Uterus (tissue), 4 donors: ENCODE results near the gene TCEA2. TPM values are rescaled to one million over a fixed set of nuclear protein-coding genes. Genes with fewer than 3 reads are reported as not detected.

ENCODE experiments used
- DNase-seq, 2 donors: peaks; one replicate each; pipeline ENCODE4 v3.0.0-alpha.2; 2019 to 2020
- H3K27ac ChIP-seq, 2 donors: fragments of 200-600 bp; sonication (generic); 1 replicate in 1 of 2; 2 replicates in 1 of 2; pipeline ENCODE4 v1.5.1; 2016 to 2018
- H3K27me3 ChIP-seq, 2 donors: fragments of 200-600 bp; sonication (generic); one replicate each; pipeline ENCODE4 v1.5.1; 2018 to 2019; ENCODE audit warnings: control low read depth in 1 of 2
- H3K36me3 ChIP-seq, 2 donors: fragments of 200-600 bp; sonication (generic); one replicate each; pipeline ENCODE4 v1.5.1; 2019; ENCODE audit warnings: control low read depth in 1 of 2
- H3K4me1 ChIP-seq, 2 donors: fragments of 200-600 bp; sonication (generic); one replicate each; pipeline ENCODE4 v1.5.1; 2018 to 2019; ENCODE audit warnings: control low read depth in 1 of 2
- H3K4me3 ChIP-seq, 2 donors: fragments of 200-600 bp; sonication (generic); 1 replicate in 1 of 2; 2 replicates in 1 of 2; pipeline ENCODE4 v1.5.1; 2018 to 2019; ENCODE audit warnings: mild to moderate bottlenecking in 1 of 2
- H3K9me3 ChIP-seq, 2 donors: fragments of 200-600 bp; sonication (generic); one replicate each; pipeline ENCODE4 v1.5.1; 2019; ENCODE audit warnings: control low read depth in 1 of 2
- POLR2A ChIP-seq, 2 donors: fragments of 450-650 bp; IDR thresholded peaks; one replicate each; pipeline ENCODE4 v1.6.1; 2016; ENCODE audit warnings: antibody characterized with exemption in 2 of 2, mild to moderate bottlenecking in 1 of 2, moderate library complexity in 1 of 2
- intact Hi-C: fragments of 100-400 bp; cut with DNase I; formaldehyde crosslinking; loops from one replicate; pipeline ENCODE4 v1.15.1; 2023; ENCODE audit warnings: low total_unique reads
- total RNA-seq, 4 donors: library from RNA; depleted of rRNA in 3 of 4; stranded (reverse); fragments of >200 nt in 3 of 4; gene quantifications; one replicate each; pipeline versions ENCODE4 v1.1.0 to v1.2.4, GENCODE V29; 2014 to 2023
- TF ChIP-seq, protein P1 (sequence below), 4 experiments: fragments of 200-600 bp in 2 of 4; fragments of 450-650 bp in 2 of 4; sonication (generic) in 2 of 4; IDR thresholded peaks; one replicate each; pipeline ENCODE4 v1.5.1; 2016 to 2019; ENCODE audit warnings: antibody characterized with exemption in 4 of 4, mild to moderate bottlenecking in 2 of 4, moderate library complexity in 1 of 4
- donor health status: DM: yes; HTN: yes; CAD: no.

The TCEA2 gene
- total RNA-seq, 4 donors from 2014 or later: 21.5 to 75.4 (median 27.2) TPM

DNA sequence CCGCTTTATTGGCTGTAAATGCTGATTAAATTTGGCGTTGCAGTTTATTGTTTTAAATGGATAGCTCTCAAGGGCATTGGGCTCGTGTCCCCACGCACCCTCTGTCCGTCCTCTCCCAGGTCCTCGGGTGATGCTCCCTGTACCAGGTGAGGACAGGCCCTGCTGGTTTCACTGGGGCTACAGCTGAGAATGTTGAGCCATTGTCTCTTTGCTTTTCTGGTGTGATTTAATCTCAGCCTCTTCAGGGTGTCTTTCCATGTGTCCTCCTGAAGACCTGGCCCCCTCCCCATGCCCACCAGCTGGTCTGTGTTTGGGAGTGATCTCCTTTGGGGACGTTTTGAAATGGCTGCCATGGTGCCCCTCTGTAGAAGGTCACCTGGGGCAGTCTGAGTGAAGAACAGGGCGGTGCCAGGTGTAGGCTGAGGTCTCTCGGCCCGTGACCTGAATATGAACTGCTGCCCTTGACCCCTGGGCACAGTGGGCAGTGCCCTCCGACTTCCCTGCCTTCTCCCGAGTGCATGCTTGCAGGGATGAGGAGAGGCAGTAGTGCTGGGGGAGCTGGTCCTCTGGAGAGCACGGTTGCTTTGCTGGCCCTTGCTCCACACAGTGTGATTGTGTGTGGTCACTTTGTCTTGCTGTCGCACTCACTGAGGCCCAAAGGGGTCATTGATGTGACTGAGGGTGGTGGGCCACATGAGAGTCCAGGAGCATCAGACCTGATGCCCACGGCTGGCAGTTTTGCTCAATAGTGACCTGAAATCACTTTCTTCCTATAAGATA is 39.4 kb upstream of the TCEA2 start:
- TF ChIP-seq, protein P1, sequence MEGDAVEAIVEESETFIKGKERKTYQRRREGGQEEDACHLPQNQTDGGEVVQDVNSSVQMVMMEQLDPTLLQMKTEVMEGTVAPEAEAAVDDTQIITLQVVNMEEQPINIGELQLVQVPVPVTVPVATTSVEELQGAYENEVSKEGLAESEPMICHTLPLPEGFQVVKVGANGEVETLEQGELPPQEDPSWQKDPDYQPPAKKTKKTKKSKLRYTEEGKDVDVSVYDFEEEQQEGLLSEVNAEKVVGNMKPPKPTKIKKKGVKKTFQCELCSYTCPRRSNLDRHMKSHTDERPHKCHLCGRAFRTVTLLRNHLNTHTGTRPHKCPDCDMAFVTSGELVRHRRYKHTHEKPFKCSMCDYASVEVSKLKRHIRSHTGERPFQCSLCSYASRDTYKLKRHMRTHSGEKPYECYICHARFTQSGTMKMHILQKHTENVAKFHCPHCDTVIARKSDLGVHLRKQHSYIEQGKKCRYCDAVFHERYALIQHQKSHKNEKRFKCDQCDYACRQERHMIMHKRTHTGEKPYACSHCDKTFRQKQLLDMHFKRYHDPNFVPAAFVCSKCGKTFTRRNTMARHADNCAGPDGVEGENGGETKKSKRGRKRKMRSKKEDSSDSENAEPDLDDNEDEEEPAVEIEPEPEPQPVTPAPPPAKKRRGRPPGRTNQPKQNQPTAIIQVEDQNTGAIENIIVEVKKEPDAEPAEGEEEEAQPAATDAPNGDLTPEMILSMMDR (IDR thresholded peaks at IDR 0.05): no peak
- TF ChIP-seq POLR2A (IDR thresholded peaks at IDR 0.05): no peak
- Histone ChIP-seq H3K36me3 (no peaks in the 10 kb centered on the region), H3K4me1 (no peaks in the 10 kb centered on the region), H3K4me3 (no peak overlapping the region), H3K27ac (no peak overlapping the region), H3K9me3 (no peaks in the 10 kb centered on the region), H3K27me3 (no peaks in the 10 kb centered on the region)
- DNase-seq: no peak
- intact Hi-C loops: no loop called here

DNA sequence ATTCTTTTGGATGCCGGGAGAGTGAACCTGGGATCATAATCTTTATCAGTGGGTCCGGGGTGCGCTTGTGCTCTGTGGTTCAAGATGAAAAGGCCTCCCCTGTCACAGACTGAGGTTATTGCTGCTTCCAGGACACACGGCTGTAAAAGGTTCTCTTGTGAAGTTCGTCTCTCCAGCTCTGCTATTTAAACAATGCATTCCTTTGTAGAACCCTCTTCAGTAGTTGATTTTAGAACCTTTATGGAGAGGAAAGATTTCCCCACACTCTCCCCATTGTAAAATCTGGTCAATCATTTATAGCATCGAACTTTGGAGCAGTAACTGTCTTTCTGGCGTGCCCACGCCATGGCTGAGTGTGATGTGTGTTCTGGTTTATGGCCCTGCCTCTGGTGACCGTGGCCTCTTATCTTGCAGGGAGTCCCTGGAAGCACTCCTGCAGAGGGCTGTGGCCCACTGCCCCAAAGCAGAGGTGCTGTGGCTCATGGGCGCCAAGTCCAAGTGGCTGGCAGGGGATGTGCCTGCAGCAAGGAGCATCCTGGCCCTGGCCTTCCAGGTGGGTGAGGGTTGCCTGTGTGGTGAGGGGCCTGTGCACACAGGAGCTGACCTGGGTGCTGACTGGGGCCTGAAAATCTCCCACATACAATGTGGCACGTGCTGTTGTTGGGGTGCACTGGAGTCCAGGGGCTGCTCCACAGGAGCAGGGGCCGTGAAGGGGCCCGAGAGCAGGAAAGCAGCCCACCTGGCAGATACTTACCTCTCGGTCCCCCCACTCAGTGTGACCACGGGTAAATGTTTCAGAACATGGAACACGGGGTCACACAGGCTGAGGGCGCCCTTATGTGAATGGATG is 38.6 kb upstream of the TCEA2 start:
- Histone ChIP-seq H3K36me3 (no peaks in the 10 kb centered on the region), H3K4me1 (no peaks in the 10 kb centered on the region), H3K27me3 (no peaks in the 10 kb centered on the region), H3K9me3 (no peaks in the 10 kb centered on the region), H3K27ac (no peak overlapping the region), H3K4me3 (no peak overlapping the region)
- DNase-seq: no peak
- TF ChIP-seq POLR2A (IDR thresholded peaks at IDR 0.05): no peak
- TF ChIP-seq, protein P1 (IDR thresholded peaks at IDR 0.05): no peak
- intact Hi-C loops: no loop called here

DNA sequence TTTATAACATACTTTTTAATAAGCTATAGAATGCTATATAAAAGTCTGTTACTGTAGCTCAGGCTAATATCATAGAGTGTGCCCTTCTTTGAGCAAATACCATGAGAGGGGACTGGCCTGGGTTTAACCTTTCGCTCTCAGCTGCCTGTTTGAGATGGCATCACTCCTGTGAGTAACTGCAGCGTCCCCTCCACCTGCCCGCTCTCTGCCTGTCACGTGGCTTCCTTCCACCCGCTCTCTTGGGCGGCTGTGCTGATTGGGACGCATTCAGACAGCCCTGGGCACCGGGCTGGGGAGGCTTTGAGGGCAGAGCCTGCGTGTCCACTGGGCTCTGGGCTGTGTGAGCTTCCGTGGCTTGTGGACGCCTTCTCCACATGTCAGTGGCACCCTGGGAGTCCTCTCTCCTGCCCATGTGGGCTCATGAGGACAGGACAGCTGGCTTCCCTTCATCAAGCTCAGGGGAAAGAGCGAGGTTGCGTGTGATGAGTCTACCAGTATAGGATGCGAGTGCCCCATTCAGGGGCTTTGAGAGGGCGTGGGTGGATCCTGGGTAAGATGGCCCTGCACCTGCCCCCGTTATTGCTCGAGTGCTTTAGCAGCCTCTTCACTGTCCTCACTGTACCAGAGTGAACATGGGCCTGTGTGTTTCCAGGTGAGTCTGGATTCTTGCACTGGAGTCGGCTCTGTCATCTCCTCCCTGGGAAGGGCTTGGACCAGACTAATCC is 37.7 kb upstream of the TCEA2 start:
- Histone ChIP-seq H3K27me3 (no peaks in the 10 kb centered on the region), H3K4me3 (no peak overlapping the region), H3K27ac (no peak overlapping the region), H3K4me1 (no peaks in the 10 kb centered on the region), H3K9me3 (no peaks in the 10 kb centered on the region), H3K36me3 (no peaks in the 10 kb centered on the region)
- DNase-seq: no peak
- TF ChIP-seq, protein P1 (IDR thresholded peaks at IDR 0.05): no peak
- TF ChIP-seq POLR2A (IDR thresholded peaks at IDR 0.05): no peak
- intact Hi-C loops: no loop called here

DNA sequence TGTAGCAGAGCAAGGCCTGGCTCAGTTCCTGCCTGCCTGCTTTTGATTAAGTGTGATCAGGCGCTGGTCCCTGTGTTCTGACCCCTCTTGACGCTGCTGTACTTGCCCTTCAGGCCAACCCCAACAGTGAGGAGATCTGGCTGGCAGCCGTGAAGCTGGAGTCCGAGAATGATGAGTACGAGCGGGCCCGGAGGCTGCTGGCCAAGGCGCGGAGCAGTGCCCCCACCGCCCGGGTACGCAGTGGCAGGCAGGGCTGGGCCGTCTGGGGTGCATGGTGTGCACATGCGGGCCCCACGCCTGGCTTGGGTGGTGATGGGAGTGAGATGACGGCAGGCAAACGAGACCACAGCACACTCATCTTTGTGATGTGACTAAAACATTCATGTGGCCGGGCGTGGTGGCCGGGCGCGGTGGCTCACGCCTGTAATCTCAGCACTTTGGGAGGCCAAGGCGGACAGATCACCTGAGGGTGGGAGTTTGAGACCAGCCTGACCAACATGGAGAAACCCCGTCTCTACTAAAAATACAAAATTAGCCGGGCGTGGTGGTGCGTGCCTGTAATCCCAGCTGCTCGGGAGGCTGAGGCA is 37.1 kb upstream of the TCEA2 start:
- intact Hi-C loops: no loop called here
- no peak for TF ChIP-seq POLR2A (IDR thresholded peaks at IDR 0.05)
- TF ChIP-seq, protein P1 (IDR thresholded peaks at IDR 0.05): no peak
- no peaks in the 10 kb centered on the region for H3K36me3 ChIP-seq
- H3K27ac ChIP-seq: no peak overlapping the region
- H3K9me3 ChIP-seq: no peaks in the 10 kb centered on the region
- no peak overlapping the region for H3K4me3 ChIP-seq
- no peak for DNase-seq
- no peaks in the 10 kb centered on the region for H3K27me3 ChIP-seq
- no peaks in the 10 kb centered on the region for H3K4me1 ChIP-seq
